ENCODE measurements around the gene KRTAP9-2.
"Not testable (repeated sequence)": the region's sequence is repeated elsewhere in the genome, so short reads cannot be mapped to it uniquely, and the experiment has no call there.

The KRTAP9-2 gene

DNA sequence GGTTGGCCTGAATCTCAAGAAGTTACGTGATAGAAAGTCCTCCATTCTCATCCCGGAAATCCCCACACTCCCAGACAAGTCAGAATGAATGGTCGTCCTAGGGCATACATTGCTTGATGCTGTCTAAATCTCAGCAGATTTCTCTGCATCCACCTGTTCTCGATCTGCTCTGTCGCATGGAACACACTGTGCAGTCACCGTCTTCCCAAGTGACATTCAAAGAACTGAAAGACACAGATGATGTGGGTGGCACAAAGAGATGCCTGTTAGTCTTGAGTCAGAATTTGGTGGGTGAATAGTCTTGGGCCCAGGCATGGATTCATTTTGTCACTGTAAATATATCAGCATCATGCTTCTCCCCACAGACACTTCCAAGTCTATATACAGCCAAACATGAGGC is 5.3 kb downstream of the KRTAP9-2 start:
- no peak overlapping the region for H3K4me3 ChIP-seq (ENCODE audit: low read length)
- DNase-seq (ENCODE audit: low read depth, low spot score) = no peak

DNA sequence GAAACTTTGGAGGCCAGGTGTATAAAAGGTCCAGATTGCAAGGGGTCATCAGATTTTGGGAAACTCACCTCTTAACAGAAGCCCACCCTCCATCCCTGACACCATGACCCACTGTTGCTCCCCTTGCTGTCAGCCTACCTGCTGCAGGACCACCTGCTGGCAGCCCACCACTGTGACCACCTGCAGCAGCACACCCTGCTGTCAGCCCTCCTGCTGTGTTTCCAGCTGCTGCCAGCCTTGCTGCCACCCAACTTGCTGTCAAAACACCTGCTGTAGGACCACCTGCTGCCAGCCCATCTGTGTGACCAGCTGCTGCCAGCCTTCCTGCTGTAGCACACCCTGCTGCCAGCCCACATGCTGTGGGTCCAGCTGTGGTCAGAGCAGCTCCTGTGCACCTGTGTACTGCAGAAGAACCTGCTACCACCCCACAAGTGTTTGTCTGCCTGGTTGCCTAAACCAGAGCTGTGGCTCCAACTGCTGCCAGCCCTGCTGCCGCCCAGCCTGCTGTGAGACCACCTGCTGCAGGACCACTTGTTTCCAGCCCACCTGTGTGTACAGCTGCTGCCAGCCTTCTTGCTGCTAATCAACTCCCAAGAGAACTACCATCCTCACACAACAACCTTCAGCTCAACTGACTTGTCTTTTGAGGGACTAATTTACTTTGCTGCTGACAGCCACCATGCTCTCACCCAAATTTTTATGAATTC is 6.1 kb downstream of the KRTAP9-2 start, which contains the start of gene KRTAP9-3:
KRTAP9-3 (plus strand) TSS at position 51 of the 707 bp plus-strand sequence; CDS start at position 104, 53 bp downstream.
- DNase-seq (ENCODE audit: low read depth, low spot score); H3K4me3 ChIP-seq (ENCODE audit: low read length): not testable (repeated sequence)

DNA sequence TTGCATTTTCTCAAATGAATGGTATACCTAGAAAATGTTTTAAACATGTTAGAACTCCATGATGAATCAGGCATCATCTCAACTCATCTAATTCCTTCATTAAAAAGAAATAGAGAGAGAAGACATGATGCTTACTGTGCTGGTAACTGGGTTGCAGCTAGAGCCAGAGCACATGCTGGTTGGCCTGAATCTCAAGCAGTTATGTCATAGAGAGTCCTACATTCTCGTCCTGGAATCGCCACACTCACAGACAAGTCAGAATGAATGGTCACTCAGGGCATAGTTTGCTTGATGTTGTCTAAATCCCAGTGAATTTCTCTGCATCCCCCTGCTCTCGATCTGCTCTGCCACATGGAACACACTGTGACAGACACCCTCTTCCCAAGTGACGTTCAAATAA is 10.7 kb downstream of the KRTAP9-2 start:
- not testable (repeated sequence) for H3K4me3 ChIP-seq (ENCODE audit: low read length); DNase-seq (ENCODE audit: low read depth, low spot score)

DNA sequence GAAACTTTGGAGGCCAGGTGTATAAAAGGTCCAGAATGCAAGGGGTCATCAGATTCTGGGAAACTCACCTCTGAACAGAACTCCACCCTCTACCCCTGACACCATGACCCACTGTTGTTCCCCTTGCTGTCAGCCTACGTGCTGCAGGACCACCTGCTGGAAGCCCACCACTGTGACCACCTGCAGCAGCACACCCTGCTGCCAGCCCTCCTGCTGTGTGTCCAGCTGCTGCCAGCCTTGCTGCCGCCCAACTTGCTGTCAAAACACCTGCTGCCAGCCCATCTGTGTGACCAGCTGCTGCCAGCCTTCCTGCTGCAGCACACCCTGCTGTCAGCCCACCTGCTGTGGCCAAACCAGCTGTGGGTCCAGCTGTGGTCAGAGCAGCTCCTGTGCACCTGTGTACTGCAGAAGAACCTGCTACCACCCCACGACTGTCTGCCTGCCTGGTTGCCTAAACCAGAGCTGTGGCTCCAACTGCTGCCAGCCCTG is 11.5 kb downstream of the KRTAP9-2 start, which contains the start of gene KRTAP9-8:
KRTAP9-8 (plus strand) TSS at position 51 of the 489 bp plus-strand sequence; CDS start at position 104, 53 bp downstream.
- DNase-seq (ENCODE audit: low read depth, low spot score); H3K4me3 ChIP-seq (ENCODE audit: low read length): not testable (repeated sequence)

DNA sequence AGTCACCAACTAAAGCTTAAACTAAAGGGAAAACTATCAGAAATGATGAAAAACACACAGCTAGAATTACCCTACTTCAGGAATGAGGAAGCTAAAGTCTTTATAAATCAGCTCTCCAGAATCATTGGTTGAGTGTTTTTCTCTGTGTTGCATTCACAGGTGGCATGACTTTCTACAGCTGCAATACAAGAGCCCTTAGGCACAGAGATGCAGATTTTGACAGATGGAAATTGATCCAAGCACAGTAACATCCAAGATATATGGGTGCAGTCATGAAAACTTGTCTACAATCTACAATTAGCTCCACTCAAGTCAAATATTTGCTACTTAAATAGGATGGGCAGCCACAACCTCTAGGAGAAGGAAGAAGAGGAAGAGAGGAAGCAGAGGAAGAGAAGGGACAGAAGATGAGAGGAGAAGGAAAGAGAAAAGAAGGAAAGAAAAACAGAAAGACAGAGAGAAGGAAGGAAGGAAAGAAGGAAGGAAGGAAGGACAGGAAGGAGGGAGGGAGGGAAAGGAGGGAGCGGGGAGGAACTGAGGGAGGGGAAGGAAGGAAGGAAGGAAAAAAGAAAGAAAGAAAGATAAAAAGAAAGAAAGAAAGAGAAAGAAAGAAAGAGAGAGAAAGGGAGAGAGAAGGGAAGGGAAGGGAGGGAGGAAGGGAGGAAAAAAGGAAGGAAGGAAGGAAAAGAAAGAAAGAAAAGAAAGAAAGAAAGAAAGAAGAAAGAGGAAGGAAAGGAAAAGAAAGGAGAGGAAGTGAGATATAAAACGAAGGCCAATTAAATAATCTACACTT is 20.7 kb downstream of the KRTAP9-2 start:
- H3K4me3 ChIP-seq (ENCODE audit: low read length); DNase-seq (ENCODE audit: low read depth, low spot score): not testable (repeated sequence)

DNA sequence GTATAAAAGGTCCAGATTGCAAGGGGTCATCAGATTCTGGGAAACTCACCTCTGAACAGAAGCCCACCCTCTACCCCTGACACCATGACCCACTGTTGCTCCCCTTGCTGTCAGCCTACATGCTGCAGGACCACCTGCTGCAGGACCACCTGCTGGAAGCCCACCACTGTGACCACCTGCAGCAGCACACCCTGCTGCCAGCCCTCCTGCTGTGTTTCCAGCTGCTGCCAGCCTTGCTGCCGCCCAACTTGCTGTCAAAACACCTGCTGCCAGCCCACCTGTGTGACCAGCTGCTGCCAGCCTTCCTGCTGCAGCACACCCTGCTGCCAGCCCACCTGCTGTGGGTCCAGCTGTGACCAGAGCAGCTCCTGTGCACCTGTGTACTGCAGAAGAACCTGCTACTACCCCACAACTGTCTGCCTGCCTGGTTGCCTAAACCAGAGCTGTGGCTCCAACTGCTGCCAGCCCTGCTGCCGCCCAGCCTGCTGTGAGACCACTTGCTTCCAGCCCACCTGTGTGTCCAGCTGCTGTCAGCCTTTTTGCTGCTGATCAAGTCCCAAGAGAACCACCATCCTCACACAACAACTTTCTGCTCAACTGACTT is 23.3 kb downstream of the KRTAP9-2 start, which contains the start of gene KRTAP9-4:
KRTAP9-4 (plus strand) TSS at position 51 of the 604 bp plus-strand sequence; CDS start at position 85, 34 bp downstream.
- DNase-seq (ENCODE audit: low read depth, low spot score); H3K4me3 ChIP-seq (ENCODE audit: low read length): not testable (repeated sequence)

DNA sequence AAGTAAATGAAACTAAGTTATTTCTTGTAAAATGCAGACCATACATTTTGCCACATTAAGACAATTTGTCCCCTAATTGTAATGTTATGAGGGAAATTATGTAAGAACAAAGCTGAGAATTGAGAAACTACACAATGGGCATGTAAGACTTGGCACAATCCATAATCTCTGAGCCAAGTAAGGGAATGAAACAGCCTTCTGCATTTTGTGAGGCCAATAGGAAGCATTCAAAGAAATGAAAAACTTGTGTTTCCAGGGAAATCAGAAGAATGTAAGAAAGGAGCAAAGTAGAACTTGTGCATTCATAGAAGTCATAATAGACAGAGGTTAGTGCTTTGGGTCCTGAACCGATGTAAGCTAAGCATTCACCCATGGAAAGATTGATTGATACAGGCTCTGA is 24.8 kb downstream of the KRTAP9-2 start:
- no peak for DNase-seq (ENCODE audit: low read depth, low spot score)
- H3K4me3 ChIP-seq (ENCODE audit: low read length) = no peak overlapping the region

DNA sequence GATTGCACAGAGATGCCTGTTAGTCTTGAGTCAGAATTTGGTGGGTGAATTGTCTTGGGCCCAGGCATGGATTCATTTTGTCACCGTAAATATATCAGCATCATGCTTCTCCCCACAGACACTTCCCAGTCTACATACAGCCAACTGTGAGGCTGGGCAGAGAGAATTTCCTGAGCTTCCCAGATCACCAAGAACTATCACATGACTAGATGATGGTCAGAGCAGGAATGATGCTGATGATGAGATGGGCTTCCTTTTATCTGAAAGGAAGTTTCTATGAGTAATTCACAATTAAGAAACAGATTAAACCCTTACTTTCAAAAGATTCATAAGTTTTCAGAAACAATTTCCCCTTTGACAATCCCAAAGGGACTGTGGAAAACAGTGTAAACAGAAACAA is 28.4 kb downstream of the KRTAP9-2 start:
- H3K4me3 ChIP-seq (ENCODE audit: low read length) = no peak overlapping the region
- no peak for DNase-seq (ENCODE audit: low read depth, low spot score)

DNA sequence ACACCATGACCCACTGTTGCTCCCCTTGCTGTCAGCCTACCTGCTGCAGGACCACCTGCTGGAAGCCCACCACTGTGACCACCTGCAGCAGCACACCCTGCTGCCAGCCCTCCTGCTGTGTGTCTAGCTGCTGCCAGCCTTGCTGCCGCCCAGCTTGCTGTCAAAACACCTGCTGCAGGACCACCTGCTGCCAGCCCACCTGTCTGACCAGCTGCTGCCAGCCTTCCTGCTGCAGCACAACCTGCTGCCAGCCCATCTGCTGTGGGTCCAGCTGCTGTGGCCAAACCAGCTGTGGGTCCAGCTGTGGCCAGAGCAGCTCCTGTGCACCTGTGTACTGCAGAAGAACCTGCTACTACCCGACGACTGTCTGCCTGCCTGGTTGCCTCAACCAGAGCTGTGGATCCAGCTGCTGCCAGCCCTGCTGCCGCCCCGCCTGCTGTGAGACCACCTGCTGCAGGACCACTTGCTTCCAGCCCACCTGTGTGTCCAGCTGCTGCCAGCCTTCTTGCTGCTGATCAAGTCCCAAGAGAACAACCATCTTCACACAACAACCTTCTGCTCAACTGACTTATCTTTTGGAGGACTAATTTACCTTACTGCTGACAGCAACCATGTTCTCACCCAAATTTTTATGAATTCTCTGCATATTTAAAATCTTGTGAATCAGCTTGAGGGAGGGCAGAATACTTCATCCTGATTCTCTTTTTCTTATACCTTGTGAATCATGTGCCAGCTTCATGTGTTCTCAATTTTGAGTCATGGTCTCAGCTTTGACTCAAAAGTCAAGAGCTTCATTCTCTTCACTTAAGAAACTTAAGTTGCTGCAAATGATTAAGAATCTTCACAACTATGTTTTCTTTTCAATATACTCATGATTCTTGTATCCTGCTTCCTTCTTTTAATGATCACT is 29.2 kb downstream of the KRTAP9-2 start, which contains the start of gene KRTAP9-9:
KRTAP9-9 (plus strand) TSS at position 4 of the 910 bp plus-strand sequence.
- not testable (repeated sequence) for H3K4me3 ChIP-seq (ENCODE audit: low read length); DNase-seq (ENCODE audit: low read depth, low spot score)

DNA sequence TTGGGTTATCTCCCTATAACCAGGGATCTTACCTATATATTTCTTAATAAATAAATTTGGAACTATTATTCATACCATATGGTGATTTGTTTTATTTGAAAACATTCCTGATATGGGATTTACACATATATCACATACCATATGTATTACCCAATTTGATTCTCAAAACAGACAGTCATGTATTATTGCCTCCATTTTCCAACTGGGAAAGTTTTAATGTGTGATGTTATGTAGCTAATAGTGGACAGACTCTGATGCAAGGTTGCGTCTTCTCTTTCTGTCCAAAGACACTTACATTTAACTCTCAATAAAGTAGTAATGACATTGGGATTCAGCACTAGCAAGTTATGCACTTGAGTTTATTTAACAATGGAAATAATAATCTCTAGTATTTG is 29.8 kb downstream of the KRTAP9-2 start:
- no peak for DNase-seq (ENCODE audit: low read depth, low spot score)
- H3K4me3 ChIP-seq (ENCODE audit: low read length) = no peak overlapping the region

DNA sequence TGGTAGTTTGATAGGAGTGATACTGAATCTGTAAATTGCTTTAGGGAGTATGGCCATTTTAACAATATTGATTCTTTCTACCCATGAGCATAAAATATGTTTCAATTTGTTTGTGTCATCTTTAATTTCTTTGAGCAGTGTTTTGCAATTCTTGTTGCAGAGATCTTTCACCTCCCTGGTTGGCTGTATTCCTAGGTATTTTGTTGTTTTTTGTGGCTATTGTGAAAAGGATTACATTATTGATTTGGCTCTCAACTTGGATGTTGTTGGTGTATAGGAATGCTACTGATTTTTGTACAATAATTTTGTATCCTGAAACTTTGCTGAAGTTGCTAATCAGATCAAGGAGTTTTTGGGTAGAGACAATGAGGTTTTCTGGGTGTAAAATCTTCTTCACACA is 32.0 kb downstream of the KRTAP9-2 start:
- H3K4me3 ChIP-seq (ENCODE audit: low read length) = no peak overlapping the region
- DNase-seq (ENCODE audit: low read depth, low spot score) = no peak

DNA sequence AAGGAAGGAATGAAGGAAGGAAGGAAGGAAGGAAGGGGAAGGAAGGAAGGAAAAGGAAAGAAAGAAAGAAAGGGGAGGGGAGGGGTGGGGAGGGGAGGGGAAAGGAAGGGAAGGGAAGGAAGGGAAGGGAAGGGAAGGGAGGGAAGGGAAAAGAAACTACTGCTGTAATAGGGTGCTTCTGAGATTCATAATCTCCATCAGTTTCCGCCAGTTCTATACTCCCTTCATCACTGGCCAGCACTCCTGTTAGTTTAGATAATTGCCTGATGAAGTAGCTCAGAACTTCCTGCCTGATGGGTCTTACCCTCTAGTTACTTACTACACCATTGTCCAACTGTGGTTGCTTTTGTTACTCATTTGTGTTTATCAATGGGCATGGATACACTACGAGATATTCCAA is 36.8 kb downstream of the KRTAP9-2 start:
- DNase-seq (ENCODE audit: low read depth, low spot score) = no peak
- H3K4me3 ChIP-seq (ENCODE audit: low read length) = no peak overlapping the region

DNA sequence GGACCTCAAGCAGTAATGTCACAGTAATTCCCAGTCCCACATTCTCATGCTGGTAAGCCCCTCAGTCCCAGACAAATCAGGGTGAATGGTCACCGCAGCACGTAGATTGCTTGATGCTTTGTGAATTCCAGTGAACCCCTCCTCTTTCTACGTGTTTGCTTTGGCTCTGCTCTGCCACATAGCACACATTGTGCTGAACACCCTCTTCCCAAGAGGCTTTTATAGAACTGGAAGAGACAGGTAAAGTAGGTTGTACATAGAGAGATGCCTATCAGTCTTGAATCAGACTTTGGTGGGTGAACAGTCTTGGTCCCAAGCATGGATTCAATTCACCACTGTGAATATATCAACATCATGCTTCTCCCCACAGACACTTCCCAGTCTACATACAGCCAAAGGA is 38.2 kb downstream of the KRTAP9-2 start:
- DNase-seq (ENCODE audit: low read depth, low spot score) = no peak
- H3K4me3 ChIP-seq (ENCODE audit: low read length) = no peak overlapping the region

DNA sequence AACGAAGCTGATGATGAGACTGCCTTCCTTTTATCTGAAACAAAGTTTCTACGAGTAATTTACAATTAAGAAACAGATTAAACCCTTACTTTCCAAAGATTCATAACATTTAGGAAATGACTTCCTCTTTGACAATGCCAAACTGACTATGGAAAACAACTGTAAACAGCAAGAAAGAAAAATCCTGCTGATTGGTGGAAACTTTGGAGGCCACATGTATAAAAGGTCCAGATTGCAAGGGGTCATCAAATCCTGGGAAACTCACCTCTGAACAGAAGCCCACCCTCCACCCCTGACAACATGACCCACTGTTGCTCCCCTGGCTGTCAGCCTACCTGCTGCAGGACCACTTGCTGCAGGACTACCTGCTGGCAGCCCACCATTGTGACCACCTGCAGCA is 38.6 kb downstream of the KRTAP9-2 start, which contains the start of gene KRTAP9-6:
KRTAP9-6 (plus strand) TSS at position 301 of the 400 bp plus-strand sequence; CDS start at position 301, 0 bp downstream.
- no peak for DNase-seq (ENCODE audit: low read depth, low spot score)
- no peak within 1 kb of the TSS for H3K4me3 ChIP-seq (ENCODE audit: low read length)

DNA sequence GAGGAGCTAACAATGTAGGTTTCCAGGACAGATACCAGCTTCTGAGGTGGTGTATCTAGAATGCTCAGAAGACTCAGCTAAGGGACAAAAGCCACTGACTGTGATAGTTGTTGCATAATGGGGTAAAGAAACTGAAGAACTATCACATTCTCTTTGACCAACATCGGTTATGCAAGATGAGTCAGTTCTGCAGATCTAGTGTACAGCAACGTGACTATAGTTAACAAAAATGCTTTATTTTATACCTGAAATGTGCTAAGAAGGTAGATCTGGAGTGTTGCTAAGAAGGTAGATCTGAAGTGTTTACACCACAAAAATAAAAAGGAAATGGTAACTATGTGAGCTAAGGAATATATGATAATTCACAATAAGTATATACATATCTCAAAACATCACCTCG is 41.3 kb downstream of the KRTAP9-2 start:
- DNase-seq (ENCODE audit: low read depth, low spot score) = no peak
- H3K4me3 ChIP-seq (ENCODE audit: low read length) = no peak overlapping the region

DNA sequence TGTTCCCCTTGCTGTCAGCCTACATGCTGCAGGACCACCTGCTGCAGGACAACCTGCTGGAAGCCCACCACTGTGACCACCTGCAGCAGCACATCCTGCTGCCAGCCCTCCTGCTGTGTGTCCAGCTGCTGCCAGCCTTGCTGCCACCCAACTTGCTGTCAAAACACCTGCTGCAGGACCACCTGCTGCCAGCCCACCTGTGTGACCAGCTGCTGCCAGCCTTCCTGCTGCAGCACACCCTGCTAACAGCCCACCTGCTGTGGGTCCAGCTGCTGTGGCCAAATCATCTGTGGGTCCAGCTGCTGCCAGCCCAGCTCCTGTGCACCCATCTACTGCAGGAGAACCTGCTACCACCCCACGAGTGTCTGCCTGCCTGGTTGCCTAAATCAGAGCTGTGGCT is 44.9 kb downstream of the KRTAP9-2 start:
- not testable (repeated sequence) for DNase-seq (ENCODE audit: low read depth, low spot score)

DNA sequence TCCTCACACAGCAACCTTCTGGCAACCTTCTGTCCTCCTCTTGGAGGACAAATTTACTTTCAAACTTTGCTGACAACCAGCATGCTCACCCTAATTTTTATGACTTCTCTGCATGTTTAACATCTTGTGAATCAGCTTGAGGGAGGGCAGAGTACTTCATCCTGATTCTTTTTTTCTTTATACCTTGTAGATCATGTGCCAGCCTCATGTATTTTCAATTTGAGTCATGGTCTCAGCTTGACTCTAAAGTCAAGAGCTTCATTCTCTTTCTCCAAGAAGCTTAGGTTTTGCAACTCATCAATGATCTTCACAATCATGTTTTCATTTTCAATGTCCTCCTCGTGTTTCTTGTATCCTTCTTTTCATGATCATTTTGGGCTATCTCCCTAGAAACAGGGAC is 45.4 kb downstream of the KRTAP9-2 start:
- no peak for DNase-seq (ENCODE audit: low read depth, low spot score)
- no peak overlapping the region for H3K4me3 ChIP-seq (ENCODE audit: low read length)

More for the DNA sequence above, 44.9 kb downstream of the KRTAP9-2 start:
- H3K4me3 ChIP-seq (ENCODE audit: low read length) = not testable (repeated sequence)

DNA sequence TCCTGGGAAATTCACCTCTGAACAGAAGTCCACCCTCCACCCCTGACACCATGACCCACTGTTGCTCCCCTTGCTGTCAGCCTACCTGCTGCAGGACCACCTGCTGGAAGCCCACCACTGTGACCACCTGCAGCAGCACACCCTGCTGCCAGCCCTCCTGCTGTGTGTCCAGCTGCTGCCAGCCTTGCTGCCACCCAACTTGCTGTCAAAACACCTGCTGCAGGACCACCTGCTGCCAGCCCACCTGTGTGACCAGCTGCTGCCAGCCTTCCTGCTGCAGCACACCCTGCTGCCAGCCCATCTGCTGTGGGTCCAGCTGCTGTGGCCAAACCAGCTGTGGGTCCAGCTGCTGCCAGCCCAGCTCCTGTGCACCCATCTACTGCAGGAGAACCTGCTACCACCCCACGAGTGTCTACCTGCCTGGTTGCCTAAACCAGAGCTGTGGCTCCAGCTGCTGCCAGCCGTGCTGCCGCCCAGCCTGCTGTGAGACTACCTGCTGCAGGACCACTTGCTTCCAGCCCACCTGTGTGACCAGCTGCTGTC is 49.3 kb downstream of the KRTAP9-2 start, which contains the start of gene KRTAP9-7:
KRTAP9-7 (plus strand) TSS at position 51 of the 543 bp plus-strand sequence; CDS start at position 51, 0 bp downstream.
- not testable (repeated sequence) for H3K4me3 ChIP-seq (ENCODE audit: low read length); DNase-seq (ENCODE audit: low read depth, low spot score)
